ENCODE measurements around the gene HOXC11. TPM values are rescaled to one million over a fixed set of nuclear protein-coding genes. Genes with fewer than 3 reads are reported as not detected.
A peak's percentile ranks its signal among the peaks of the same experiment; 100 is the strongest.

The HOXC11 gene
- total RNA-seq, 1 donor from 2014 or later: not detected

- DNase-seq: no peak
Observed at GRCh38 chr12:53998900-53999236, 25.9 kb downstream of the HOXC11 start.

GRCh38 chr12:53999559-54000115, 26.7 kb downstream of the HOXC11 start:
- DNase-seq: no peak

DNA sequence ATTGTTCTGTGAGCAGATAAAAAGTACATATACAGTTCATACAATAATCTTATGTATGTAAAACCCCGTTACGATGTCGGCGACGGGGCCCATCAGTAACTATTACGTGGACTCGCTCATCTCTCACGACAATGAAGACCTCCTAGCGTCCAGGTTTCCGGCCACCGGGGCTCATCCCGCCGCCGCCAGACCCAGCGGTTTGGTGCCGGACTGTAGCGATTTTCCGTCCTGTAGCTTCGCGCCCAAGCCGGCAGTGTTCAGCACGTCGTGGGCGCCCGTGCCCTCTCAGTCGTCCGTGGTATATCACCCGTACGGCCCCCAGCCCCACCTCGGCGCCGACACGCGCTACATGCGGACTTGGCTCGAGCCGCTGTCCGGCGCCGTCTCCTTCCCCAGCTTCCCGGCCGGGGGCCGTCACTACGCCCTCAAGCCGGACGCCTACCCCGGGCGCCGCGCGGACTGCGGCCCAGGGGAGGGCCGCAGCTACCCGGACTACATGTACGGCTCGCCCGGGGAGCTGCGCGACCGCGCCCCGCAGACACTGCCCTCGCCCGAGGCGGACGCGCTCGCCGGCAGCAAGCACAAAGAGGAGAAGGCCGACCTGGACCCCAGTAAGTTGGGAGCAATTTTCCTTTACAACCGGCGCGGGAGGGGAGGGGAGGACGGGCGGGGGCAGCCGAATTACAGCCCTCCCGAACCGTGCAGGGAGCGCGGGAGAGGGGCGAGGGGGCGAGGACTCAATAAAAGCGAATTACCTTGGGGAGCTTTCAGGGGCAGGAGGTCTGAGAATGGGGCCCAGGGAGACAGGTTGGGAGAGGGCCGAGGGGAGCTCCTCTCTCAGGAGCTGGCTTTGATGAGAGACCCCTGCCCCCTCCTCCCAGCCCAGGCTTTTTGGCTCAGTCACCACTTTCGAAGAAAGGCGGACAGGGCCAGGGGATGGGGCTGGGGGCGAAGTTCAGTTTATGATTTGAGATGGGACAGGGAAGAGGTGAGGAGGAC, 27.5 kb downstream of the HOXC11 start, which contains the start of gene HOXC9:
TSS of gene HOXC9 (plus strand) at position 46 of the 999 bp plus-strand sequence. CDS start at position 74, 28 bp downstream.
- DNase-seq: no peak

DNA sequence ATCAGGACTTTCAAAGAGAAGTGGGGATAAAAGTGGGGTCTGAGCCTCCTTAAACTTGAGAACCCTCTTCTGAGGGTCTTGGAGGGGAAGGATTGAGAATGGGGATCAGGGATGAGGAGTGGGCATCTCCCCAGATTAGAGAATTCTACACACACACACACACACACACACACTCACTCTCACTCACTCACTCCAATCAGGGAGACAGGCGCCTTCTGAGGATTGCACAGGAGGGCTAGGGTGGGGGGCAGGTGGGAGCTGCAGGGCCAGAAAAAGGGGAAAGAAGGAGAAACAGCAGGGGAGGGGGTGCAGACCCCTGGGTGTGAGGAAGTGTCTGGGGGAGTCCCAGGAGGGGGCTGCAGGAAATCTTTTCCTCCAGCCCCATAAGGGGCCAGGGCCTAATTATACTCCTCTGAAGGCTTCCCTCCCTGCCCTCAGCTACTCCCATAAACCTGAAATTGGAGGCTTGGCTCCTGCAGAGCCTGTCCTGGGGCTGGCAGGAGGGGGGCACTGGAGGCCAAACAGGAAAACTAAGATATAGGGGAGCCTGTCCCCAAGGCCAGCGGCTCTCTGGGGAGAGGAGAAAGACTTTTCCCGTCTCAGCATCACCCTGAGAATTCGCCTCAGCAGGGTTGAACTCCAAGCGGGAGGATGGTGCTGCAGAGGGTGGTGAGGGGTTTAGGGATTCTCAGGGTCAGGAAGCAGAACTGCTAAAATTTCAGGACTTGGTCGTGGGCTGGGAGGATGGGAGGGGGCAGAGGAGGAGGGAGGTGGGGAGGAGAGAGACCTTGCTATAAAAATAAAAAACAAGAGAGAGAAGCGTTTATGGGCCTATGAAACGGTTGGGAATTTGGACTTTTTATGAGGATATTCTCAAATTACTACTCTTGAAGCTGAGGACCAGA, 28.6 kb downstream of the HOXC11 start:
- DNase-seq: no peak

DNA sequence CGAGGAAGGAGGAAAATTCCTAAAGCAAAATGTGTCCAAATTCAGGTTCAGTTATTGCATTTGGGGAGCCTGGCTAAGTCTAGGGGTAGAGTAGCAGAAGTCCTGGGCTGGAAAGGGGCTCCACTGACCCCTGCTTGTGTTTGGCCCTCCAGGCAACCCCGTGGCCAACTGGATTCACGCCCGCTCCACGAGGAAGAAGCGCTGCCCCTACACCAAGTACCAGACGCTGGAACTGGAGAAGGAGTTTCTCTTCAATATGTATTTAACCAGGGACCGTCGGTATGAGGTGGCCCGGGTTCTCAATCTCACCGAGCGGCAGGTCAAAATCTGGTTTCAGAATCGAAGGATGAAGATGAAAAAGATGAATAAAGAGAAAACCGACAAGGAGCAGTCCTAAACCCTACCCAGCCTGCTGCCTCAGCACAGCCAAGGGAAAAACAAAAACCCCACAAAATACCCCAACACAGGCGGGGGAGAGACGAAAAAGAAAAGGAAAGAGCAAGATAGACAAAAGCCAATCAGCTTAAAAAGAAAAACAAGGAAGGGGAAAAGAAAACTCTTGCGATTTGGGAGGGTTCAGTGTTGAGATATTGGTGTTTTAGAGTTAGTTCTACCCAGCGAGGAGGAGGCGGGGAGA, 29.5 kb downstream of the HOXC11 start:
- DNase-seq: no peak

- no peak for DNase-seq
Observed at GRCh38 chr12:54002915-54003389, 30.0 kb downstream of the HOXC11 start.

- DNase-seq: no peak
Observed at GRCh38 chr12:54003625-54004024, 30.7 kb downstream of the HOXC11 start.

DNA sequence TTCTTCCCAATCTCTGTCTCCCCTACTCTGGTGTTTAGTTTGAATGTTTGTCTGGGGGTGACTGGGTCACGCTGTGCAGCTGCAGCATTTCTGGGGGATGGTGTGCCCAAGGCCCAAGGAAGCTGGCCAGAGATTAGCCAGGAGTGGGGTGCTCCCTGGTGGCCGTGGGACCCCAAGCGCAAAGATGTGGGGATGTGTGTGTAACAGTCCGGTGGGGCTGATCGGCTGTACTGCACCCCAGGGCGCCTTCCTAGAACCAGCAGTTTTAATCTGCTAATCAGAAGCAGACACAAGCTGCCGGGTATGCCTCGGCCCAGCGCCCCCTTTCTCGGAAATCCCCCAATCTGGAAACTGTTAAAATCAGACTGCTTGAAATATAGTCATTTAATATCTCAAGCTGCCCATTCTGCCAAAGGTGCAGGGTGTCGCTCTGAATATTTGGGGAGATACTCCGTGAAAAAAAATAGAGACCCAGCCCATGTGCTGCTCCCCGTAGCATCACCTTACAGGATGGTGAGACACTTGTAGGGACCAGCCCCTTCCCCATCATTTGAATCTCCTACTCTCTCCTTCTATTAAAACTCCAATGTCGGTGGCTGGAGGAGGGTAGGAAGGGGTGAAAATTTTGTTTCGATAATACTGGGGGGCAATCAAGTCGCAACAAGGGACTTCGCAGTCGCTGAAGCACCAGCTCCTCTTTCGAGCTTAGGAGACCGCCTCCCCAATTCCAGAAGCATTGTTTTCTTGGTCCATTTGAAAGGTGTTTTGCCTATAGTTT, 31.3 kb downstream of the HOXC11 start:
- no peak for DNase-seq

DNA sequence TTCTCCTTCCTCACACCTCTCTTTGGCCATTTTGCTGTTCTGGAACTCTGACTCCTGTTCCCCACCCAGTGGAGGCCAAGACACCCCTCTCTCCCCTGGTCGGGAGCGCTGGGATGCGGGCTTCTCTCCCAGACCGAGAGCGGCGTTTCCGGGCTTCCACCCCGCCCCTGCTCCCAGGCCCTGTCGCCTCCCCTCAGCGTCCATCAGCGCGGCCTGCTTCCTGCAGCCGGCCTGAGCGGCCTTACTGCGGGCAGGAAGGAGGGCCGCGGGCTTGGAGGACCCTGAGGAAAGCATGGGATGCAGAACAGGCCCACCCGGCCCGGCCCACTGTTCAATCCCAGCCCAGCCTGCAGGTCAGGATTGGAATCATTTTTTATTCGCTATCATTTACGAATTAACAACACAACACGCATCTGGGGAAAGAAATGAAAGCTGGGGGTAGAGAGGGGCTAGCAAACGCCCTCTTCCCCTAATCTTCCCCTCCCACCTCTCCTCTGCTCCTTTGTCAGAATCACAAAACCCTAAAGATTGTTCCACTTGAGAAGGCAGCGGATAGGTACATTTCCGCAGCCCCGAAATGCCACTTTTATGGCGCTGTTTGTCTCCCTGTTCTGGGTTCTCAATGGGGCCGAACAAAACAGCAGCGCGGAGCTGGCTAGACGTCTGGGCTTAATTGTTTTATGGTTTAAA, 32.1 kb downstream of the HOXC11 start:
- no peak for DNase-seq

DNA sequence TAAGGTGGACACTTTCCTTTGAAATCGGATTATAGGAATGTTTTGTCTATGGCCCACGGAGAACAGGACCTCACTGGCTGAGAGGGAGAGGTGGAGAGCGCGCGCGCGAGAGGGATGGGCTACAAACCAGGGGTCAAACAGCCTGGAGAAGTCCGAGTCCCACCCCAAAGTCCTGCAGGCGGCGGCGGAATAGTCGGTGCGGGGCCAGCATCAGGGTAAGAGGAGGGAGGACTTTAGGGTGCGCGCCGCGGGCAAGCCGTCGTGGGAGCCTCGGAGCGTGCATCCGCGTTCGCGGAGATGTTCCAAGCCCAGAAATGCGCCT, 32.6 kb downstream of the HOXC11 start:
- DNase-seq: no peak

- DNase-seq: peak; percentile 25
Observed at GRCh38 chr12:54005853-54006558, 33.1 kb downstream of the HOXC11 start.

DNA sequence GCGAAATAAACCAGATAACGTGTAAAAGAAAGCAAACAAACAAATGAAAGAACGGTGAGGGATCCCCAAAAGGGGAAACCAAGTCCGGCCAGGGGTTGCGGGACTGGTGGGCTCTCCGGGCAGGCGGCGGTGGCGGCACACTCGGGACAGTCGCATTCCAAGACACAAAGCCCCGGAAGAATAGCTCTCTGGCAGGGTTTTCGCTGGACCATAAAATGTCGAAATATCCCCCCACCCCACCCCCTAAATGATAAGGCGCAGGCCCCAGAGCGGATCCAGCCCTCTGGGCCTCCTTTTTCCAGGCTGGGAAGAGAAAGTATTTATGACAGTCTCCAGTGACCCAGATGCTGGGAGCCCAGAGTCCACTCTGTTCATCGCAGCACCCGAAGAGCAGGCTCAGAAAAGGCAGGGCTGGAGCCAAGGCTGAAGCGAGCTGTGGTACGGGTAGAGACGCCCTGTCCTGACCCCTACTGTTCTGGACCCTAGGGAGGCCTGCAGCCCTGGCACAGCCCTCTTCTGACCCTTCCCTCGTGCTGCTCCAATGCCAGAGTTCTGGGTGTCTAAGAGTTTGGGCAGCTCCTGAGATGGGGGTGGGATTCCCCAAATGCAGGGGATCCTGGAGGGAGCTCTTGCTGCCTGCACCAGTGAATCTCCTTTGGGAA, 33.8 kb downstream of the HOXC11 start:
- no peak for DNase-seq

DNA sequence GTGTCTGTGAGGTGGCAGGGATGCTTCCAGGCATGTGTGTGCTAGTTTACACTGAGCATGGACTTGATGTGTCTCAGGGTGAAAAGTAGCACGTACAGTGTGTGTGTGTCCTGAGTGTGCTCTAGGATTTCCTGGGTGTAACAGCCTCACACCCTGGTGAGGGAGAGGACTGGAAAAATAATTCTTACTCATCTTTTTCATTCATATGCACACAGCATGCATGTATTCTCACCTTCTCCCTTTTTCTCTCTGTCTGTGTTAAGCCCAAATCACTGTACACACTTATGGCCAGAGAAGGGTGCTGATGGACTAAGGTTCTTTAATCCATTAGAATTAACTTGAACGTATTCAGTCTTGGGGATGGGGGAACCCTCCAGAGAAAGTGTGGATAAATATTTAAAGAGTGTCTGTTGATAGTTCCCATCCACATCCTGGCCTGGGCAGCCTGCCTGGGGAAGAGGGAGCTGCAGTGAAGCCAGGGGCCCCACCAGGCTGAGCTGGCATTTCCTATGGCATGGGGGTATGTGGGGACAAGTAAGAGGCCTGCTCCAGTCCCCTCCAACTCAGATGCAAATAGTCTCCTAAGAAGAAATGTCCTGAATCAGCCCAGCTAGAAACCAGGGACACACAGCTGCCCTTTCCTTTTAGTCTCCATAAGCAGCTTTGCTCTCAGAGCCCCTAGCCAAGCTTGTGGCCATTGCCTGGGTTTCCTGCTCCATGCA, 34.8 kb downstream of the HOXC11 start:
- no peak for DNase-seq

- DNase-seq: no peak
Observed at GRCh38 chr12:54008260-54008552, 35.3 kb downstream of the HOXC11 start.

DNA sequence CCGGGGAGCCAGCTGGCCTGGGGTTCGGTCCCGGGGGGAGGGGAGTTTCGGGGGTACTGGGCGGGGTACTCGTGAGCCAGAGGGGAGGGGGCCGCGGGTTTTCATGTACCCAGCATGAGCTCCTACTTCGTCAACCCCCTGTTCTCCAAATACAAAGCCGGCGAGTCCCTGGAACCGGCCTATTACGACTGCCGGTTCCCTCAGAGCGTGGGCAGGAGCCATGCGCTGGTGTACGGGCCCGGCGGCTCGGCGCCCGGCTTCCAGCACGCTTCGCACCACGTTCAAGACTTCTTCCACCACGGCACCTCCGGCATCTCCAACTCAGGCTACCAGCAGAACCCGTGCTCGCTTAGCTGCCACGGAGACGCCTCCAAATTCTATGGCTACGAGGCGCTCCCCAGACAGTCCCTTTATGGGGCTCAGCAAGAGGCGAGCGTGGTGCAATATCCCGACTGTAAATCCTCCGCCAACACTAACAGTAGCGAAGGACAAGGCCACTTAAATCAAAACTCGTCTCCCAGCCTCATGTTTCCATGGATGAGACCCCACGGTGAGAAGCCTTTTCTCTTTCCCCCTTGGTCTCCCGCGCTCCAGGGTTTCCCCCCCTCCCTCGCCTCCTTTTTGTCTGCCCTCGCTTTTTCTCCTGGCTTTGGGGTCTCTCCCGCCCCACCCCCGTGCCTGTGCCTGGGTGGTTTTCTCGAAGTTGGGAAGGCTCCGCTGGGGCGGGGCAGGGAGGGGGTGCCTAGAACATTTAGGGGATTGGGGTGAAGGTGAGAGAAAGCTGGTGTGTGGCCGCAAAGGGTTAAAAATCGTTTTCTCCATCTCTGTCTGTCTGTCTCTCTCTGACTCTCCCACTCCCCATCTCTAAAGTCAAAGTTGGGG, 36.5 kb downstream of the HOXC11 start:
- no peak for DNase-seq

DNA sequence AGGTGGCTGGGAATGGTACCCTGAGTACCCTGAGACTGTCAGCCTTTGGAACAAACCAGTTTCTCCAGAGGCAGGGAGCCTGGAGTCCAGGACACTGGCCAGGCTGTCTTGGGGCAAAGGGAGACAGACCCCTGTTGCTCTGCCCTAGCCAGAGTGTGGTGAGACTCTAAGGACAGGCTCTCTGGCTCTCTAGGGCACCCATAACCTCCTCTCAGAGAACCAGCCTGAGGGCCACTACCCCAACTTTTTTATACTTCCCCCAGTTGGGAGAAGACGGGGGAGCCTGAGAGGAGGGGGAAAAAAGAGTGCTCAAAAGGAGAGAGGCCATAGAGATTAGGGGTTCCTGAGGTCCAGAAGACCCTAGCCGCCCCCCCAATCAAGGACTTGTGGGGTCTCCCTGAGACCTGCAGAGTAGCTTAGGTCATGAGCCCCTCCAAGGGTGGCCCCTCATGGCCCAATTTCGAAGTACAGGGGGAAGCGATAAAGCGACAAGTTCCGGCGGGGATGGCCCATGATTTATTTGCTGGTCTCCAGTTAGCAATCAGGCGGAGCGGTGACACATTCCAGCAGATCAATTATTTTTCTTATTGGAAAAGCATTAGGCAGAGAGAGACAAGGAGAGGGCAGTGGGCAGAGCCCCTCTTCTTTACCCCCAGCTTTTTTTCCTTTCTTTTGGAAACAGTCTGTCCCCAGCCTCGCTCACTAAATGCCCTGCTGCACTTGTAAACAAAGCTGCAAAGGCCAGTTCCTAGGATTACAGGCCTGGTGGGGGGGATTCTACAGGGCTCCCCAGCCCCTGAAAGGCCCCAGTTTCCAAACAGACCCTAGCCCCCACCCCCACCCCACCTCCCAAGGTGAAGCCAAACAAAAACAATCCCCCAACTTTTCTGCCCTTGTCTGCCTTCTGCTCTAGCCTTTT, 37.4 kb downstream of the HOXC11 start:
- DNase-seq: no peak

Measured in occipital lobe (tissue), 2 donors.